GM18508 (cell line): ENCODE data around the gene CPEB1.

ENCODE experiments used
- ATAC-seq: cut with Tn5 transposase; IDR thresholded peaks from one replicate; pipeline ENCODE4 v1.9.1; 2021; ENCODE audit warnings: moderate number of reproducible peaks; ENCODE audit not compliant: insufficient read depth, unreplicated experiment

CPEB1 gene

GRCh38 chr15:82647045-82647834 lies at the start of gene CPEB1:
Gene CPEB1 (minus strand): TSS chr15:82647363. CDS start chr15:82628459, 18,904 bp downstream.
- no peak for ATAC-seq

GRCh38 chr15:82692171-82692570 lies 45.0 kb upstream of the CPEB1 start:
- ATAC-seq = no peak

GRCh38 chr15:82689147-82689546 lies 42.0 kb upstream of the CPEB1 start:
- no peak for ATAC-seq

GRCh38 chr15:82688691-82689090 lies 41.5 kb upstream of the CPEB1 start:
- ATAC-seq = no peak

GRCh38 chr15:82681371-82681770 lies 34.2 kb upstream of the CPEB1 start:
- ATAC-seq = no peak

- ATAC-seq = no peak
These were observed 33.3 kb upstream of the CPEB1 start for GRCh38 chr15:82680200-82681102.

- no peak for ATAC-seq
These were observed 32.5 kb upstream of the CPEB1 start for GRCh38 chr15:82679626-82680199.

- no peak for ATAC-seq
These were observed 30.7 kb upstream of the CPEB1 start for GRCh38 chr15:82677720-82678323.

GRCh38 chr15:82674873-82675272 lies 27.7 kb upstream of the CPEB1 start:
- no peak for ATAC-seq

- ATAC-seq = no peak
These were observed 23.5 kb upstream of the CPEB1 start for GRCh38 chr15:82670699-82671098.

- no peak for ATAC-seq
These were observed 19.4 kb upstream of the CPEB1 start for GRCh38 chr15:82666606-82667005.

GRCh38 chr15:82664021-82664420 lies 16.9 kb upstream of the CPEB1 start:
- no peak for ATAC-seq

- no peak for ATAC-seq
These were observed 16.0 kb upstream of the CPEB1 start for GRCh38 chr15:82663186-82663600.

- no peak for ATAC-seq
These were observed 15.5 kb upstream of the CPEB1 start for GRCh38 chr15:82662641-82663040.

- no peak for ATAC-seq
These were observed 13.2 kb upstream of the CPEB1 start for GRCh38 chr15:82660378-82660777.

- no peak for ATAC-seq
These were observed 9.6 kb upstream of the CPEB1 start for GRCh38 chr15:82656641-82657266.

GRCh38 chr15:82655606-82656005 lies 8.4 kb upstream of the CPEB1 start:
- no peak for ATAC-seq

GRCh38 chr15:82653483-82654168 lies 6.5 kb upstream of the CPEB1 start:
- ATAC-seq = no peak

- ATAC-seq = no peak
These were observed 4.5 kb upstream of the CPEB1 start for GRCh38 chr15:82651708-82652107.
